Right forelimb (tissue), 1 donor: Measurements from ENCODE around the gene DEFB123.
"Not testable (repeated sequence)": the region's sequence is repeated elsewhere in the genome, so short reads cannot be mapped to it uniquely, and the experiment has no call there.

Source experiments
- DNase-seq: peaks from one replicate; pipeline ENCODE4 v3.0.0-alpha.2; 2018

Gene DEFB123

GRCh38 chr20:31440012-31440659 lies at the start of gene DEFB123:
DEFB123 (plus strand) TSS chr20:31440632; CDS start chr20:31440699, 67 bp downstream.
- no peak for DNase-seq

- DNase-seq: no peak
Measured at GRCh38 chr20:31392836-31393235, 47.6 kb upstream of the DEFB123 start.

- no peak for DNase-seq
Measured at GRCh38 chr20:31394900-31395299, 45.5 kb upstream of the DEFB123 start.

GRCh38 chr20:31403886-31404285 lies 36.5 kb upstream of the DEFB123 start:
- no peak for DNase-seq

- no peak for DNase-seq
Measured at GRCh38 chr20:31406115-31406514, 34.3 kb upstream of the DEFB123 start, which contains the start of gene DEFB121. DEFB121 (minus strand) TSS chr20:31406215; CDS start chr20:31406152, 63 bp downstream.

- no peak for DNase-seq
Measured at GRCh38 chr20:31410011-31410410, 30.4 kb upstream of the DEFB123 start.

- DNase-seq: no peak
Measured at GRCh38 chr20:31414381-31414780, 26.1 kb upstream of the DEFB123 start.

- DNase-seq: no peak
Measured at GRCh38 chr20:31415653-31416052, 24.8 kb upstream of the DEFB123 start.

- no peak for DNase-seq
Measured at GRCh38 chr20:31418307-31418706, 22.1 kb upstream of the DEFB123 start.

- no peak for DNase-seq
Measured at GRCh38 chr20:31425797-31426196, 14.6 kb upstream of the DEFB123 start.

- DNase-seq: not testable (repeated sequence)
Measured at GRCh38 chr20:31426891-31427551, 13.4 kb upstream of the DEFB123 start.

GRCh38 chr20:31427576-31427975 lies 12.9 kb upstream of the DEFB123 start:
- not testable (repeated sequence) for DNase-seq

GRCh38 chr20:31430568-31431115 lies 9.8 kb upstream of the DEFB123 start:
- DNase-seq: no peak

GRCh38 chr20:31446084-31446819 lies 5.8 kb downstream of the DEFB123 start:
- DNase-seq: no peak

GRCh38 chr20:31449511-31450414 lies 9.3 kb downstream of the DEFB123 start:
- DNase-seq: no peak

GRCh38 chr20:31452575-31452974 lies 12.1 kb downstream of the DEFB123 start:
- DNase-seq: no peak

GRCh38 chr20:31454361-31454760 lies 13.9 kb downstream of the DEFB123 start:
- DNase-seq: no peak

GRCh38 chr20:31470946-31471345 lies 30.5 kb downstream of the DEFB123 start:
- DNase-seq: not testable (repeated sequence)

- peak; percentile 56 for DNase-seq
Measured at GRCh38 chr20:31472395-31473330, 32.2 kb downstream of the DEFB123 start.

GRCh38 chr20:31473331-31474096 lies 33.1 kb downstream of the DEFB123 start:
- DNase-seq: no peak
